HG03060 (cell line): ENCODE data around the gene KIAA0825.

Experiments used
- ATAC-seq: cut with Tn5 transposase; IDR thresholded peaks from one replicate; pipeline ENCODE4 v1.9.1; 2021; ENCODE audit warnings: low read depth, moderate number of reproducible peaks; ENCODE audit not compliant: unreplicated experiment

Gene KIAA0825

DNA sequence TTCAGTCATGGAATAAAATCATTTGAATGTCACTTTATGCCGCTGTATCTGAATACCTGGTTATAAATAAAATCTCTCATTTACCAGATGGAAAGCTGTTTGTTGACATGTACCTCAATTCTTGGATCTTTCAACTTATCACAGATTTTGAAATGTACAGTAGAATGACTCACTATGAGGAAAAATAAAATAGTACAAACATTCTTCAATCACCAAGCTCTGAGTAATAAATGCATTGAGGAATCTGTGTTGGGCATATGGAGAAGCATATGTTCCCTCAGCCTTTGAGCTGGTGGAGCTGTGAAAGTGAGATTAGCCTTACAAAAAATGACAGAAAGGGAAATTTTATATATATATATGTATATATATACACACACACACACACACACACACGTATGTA, 175.4 kb downstream of the KIAA0825 start:
- ATAC-seq = no peak

DNA sequence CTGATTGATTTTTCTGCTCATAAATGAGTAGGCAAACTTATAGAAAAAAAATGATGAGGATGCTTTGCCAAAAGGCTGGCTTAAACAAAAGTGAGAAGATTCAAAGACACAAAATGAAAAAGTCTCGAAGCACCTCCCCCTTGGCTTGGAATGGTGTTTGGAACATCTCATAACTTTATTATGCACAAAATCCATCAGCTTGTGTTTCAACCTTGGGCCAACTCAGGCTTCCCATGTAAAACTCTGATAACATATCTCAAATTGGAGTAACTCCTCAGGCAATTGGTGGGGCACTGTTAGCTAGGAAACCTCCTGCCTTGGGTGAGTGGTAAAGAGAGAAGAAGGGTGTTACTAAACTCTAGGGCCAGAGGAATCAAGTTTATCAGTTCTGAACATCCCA, 176.3 kb downstream of the KIAA0825 start:
- ATAC-seq = no peak

DNA sequence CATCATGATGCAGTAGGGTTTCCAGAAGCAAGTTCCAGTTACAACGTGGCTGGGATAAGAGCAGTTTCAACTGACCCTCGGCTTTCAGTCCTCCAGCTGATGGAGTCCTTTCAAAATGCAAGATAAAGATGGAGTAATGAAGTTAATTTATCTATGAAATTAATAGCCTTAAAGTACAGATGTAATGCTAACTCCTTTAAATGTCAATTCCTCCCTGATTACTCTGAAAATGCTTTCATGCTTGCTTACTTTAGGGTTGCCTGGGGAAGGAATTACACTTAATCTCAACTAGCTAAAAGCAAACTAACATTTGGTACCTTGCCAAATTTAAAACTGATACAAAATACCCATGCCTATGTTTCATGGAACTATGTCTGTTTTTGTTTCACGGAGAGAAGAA, 178.4 kb downstream of the KIAA0825 start:
- ATAC-seq = no peak

DNA sequence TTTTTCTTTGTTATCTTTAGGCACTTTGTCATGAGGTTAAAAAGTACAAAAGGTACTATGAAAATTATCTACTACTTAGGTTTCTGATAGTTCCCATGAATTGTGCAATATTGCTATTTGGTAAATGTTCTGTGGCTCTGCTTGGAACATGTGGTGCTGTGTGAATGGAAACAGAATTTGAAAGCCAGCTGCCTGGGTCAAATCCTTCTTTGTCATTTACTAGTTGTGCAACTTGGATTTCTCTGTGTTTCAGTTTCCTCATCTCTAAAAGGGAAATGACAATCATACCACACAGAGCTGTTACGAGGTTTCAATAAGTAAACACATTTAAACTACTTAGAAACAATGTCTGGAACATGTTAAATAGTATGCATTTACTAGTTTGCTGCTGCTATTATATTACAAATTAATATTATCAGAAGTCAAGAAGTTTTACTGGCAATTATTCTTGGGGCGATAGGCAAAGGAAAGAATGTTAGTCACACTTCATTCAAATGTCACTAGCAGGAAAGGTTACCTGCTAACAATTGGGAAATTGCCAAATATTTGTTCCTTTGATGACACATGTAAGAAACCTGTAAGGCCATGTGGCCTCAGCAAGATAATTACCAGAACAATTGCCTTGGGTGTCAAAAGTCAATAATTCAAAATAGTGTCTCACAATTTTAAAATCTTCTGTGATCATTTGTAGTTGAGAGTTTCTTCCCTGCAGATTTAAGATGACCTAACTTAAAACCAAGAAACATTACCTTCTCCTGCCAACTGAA, 184.8 kb downstream of the KIAA0825 start:
- no peak for ATAC-seq

DNA sequence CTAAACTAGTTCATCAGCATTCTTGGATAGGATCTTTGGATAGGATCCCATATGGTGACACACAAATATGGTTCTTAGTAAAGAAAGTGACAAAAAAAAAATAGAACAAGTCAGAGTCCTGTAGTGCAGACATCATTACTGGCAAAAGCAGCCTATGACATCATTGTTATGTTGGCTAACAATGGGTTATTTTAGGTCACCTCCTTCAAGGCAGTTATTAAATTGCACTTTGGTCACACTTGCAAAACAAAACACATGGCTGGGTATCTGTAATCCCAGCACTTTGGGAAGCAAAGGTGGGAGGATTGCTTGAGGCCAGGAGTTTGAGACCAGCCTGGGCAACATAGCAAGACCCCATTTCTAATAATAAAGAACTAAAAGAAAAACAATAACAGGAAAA, 185.9 kb downstream of the KIAA0825 start:
- no peak for ATAC-seq

DNA sequence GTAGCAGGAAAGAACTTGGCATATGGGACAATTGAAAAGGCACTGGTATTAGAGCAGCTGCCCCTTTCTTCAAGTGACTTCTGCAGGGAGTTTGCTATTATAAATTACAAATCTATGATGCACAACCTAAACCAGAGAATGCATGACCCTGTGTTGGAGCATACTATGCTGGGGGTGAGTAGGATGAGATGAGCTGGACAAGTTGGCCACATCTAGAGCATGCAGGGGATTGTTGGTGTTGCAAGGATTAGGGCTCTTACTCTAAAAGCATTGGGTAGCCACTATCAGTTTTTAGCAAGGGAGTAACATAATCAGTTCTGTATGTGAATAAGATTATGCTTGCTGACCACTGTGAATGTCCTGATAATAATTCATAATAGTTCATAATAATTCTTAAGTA, 186.7 kb downstream of the KIAA0825 start:
- ATAC-seq = no peak

DNA sequence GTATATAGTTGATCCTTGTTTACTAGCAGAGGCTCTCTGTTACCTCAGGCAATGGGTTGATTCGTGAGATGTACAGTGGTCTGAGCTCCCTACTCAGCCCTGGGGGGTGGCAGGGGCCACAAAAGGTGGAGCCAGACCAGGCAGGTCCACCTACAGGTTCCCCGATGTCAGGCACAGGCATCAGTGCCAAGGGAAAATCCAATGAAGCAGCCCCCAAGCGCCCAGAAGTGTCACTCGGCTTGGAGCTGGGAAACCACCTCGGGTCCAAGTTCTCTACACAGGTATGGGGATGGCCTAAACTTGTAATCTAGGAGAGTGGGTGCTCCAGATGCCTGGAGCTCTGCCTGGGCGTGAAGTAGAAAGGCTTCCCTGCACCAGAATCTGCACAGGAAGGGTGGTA, 188.8 kb downstream of the KIAA0825 start:
- no peak for ATAC-seq

DNA sequence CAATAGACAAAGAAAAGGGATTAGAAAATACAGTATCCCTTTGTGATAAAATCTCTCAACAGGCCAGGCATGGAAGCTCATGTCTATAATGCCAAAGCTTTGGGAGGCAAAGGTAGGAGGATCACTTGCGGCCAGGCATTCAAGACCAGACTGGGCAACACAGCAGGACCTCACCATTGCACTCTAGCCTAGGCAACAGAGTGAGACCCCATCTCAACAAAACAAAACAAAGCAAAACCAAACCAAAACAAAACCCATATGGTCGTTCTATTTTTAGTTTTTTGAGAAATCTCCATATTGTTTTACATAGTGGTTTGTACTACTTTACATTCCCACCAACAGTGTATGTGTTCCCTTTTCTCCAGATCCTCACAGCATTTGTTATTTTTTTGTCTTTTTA, 193.0 kb downstream of the KIAA0825 start:
- ATAC-seq = no peak

DNA sequence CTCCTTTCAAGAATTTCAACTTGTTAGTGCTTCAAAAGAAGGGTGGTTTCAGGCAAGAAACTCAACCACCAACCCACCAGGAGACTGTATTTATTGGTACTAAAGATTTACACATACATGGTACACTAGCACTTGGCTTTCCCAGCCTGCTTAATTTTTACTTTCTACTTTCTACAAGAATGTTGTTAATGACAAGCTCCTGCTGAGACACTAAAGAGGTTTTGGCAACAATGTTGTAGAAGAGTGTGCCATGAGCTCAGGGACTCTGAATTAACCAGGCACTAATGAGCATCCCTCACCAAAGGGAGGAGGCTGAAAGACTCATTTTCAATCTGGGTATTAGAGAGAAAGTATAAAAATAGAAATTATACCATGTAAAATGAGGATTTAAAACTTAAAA, 195.0 kb downstream of the KIAA0825 start:
- no peak for ATAC-seq

DNA sequence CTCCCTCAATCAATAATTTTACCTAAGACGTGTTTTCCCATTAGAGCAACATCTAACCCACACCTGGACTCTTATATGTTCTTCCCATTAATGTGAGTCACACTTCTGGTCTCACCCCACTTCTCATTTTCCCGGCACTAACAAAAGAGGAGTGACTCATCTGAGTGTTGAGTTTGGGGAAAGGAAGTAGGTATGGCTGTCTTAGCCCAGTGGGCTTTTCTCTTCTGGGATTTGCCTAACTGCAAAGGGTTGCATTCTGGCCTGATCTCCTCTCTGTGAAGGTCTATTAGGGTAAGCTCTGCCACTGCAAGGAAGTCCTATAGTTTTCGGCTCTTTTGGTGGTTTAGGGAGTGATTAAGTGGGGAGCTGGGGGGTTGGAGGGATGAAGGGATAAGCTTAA, 195.6 kb downstream of the KIAA0825 start:
- ATAC-seq = no peak

DNA sequence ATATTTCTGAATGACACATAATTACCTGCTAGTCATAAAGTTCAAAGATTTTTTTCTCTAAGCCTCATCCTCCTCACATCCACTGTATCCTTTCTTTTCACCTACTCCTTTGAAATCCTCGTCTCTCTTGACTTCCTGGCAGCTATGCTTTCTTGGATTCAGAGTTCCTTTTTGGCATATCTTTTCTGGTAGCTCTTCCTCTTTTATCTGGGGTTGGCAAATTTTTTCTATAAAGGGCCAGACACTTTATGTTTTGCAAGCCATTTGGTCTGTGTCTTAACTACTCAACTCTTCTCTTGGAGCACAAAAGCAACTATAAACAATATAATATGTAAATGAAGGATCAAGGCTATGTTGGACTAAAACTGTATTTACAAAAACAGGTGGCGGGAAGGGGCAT, 197.5 kb downstream of the KIAA0825 start:
- no peak for ATAC-seq

DNA sequence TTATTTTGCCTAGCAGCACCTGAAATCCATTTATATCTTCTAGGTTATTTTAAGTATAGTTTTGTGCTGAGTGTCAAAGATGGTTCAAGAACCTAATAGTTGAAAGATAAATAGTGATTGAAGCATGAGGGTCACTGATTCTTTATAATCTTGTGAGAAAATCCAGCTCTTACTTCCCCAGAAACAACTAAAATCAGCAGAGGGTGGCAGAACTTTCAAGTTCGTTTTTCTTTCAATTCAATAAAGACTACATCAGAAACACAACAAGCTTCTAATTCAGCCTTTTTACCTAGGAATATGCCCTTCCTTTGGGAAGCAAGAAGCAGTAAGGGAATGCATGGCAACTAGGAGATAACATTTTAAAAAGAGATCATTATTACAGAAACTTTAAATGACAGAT, 202.6 kb downstream of the KIAA0825 start:
- ATAC-seq = no peak

DNA sequence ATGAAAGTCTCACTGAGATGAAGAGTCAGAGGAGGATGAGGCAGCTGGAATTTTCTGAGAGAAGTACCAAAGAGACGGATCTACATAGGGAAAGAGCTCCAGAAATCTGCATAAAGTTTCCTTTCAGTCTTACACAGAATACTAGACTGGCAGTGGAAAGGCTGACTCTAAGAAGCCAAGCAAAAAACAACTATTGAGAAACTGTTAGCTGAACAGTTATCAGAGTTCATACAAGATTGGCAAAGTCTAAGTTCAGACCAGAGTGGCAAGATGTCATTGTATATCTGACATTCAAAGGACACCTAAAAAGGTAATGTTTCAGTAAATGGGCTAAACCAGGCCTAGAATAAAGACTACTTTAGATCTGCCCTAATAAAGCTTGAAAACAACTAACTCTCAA, 209.0 kb downstream of the KIAA0825 start:
- no peak for ATAC-seq

DNA sequence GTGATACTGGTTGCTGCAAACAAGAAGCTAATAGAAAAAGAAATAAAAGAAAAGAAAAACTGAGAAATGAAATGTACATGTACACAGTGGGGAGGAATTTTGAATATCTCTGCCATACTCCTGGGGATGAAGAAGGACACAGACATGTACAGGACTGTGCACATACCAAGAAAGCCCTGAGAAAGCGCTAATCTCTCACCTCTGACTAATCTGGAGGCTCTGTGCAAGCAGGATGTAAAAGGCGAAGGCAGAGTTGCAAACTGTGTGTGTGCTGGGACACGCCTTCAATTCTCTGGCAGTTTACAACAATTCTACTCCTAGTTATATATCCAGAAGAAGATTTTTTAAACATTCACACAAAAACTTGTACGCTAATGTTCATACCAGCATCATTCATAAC, 211.4 kb downstream of the KIAA0825 start:
- no peak for ATAC-seq

DNA sequence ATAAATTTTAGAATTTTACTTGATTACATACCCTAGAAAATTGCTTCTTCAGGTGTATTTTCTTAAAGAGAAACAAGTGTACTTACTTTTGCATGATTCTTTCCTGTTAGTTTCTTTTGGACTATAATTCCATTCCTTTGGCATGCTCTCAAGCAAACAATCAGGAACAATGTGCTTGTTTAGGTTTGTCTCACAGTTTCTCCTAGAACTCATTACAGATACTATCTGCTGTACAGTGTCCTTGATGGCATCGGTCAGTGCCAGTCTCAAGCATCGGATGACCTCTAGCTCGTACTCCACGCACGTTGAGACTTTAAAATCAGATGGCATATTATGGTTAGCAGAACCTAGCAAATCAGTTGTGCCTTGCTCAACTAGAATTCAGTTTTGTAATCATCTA, 214.9 kb downstream of the KIAA0825 start:
- ATAC-seq = no peak

DNA sequence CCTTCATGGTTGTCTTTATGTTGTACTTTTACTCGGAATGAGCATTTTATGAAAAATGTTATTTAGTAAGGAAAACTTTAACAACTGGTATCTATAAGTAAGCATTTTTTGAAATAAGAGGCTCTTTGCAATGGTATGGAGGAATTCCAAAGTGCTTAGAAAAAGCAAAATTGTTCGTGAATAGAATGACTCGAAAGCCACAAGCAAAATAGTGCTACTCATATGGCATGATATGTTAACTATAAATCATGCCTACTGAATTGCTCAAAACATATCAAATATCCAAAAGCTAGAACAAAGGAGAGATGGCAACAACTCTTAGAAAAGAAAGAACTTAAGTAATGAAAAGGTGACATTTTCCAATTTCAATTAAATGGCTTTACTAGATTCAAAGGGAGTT, 216.3 kb downstream of the KIAA0825 start:
- no peak for ATAC-seq

DNA sequence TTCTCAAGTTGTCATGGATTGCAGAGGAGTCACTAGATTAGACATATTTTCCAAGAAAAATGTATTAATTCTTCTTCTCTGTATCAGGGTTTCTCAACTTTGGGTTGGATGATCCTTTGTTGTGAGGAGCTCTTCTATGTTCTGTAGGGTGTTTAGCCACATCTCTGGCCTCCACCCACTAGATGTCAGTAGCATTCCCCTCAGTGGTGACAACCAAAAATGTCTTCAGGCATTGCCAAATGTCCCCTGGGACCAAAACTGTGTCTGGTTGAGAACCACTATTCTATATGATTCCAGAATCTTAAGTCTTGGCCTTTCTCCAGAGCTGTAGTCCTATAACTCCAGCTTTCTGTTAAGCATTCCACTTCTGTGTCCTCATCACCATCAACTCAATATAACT, 220.9 kb downstream of the KIAA0825 start:
- no peak for ATAC-seq

DNA sequence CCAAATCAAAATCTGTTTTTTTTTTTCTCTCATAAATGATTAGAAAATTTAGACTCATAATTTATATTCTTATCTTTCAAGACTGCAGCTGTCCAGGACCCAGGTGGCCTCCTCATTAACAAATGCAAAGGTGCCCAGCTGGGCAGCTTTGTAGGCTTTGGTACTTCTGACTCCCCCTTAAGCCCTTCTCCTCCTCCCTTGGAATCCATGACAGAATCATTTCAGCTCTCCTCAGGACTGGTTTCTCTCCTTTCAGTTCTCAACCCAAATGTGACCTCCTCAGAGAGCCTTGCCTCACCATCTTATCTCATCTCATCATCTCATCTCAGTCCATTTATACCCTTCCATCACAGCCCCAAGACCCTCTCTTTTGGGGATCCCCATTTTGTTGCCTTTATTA, 221.7 kb downstream of the KIAA0825 start:
- no peak for ATAC-seq

DNA sequence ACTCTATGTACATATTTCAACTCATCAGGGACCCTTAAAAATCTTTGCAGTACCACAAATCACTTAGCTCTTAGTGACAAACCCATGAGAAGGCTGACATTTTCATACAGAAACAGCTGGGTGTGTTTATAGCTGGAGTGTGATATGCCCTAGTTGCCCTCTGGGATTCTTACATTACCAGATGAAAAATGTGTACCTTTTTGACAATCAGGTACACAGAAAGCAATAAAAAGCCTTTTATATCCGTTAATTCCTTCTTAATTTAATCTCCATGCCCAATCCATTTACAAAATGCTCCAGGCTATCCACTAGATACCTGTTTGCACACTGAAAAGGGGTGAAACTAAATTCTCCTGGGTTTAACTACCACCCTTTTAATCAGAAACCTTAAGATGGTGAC, 222.9 kb downstream of the KIAA0825 start:
- no peak for ATAC-seq

DNA sequence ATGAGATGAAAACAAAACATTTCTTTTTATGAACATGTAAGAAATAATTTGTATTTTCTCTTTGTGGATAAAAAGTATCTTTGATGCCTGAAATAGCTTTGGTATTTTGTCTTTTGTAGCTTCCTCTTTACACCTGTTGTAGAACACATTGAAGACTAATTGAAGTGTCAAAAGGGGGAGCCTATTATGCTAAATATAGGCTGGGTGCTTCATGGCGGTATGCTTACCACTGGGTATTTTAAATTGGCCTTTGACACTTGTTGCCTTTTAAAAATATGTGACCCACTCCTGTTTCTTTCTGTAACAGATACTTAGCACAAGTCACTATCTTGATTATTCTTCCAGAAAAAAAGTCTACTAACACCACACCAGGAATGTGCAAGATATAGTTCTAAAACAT, 226.4 kb downstream of the KIAA0825 start:
- ATAC-seq = no peak

DNA sequence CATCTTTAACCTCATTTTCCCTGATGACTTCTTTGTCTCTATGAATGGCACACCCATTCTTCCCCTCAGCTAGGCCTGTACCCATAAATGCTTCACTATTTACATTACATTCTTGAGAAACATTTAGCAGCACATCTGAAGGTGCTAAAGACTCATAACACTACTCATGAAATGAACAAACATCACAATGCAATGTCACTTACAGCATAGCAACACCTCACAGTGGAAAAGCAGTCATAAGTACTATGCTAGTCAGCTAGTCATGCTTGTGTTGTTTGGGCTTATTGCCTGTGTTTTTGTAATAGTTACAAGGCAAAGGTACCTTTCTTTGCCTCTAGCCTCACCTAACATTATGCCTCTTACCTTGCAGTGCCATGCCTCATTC, 228.9 kb downstream of the KIAA0825 start:
- no peak for ATAC-seq

DNA sequence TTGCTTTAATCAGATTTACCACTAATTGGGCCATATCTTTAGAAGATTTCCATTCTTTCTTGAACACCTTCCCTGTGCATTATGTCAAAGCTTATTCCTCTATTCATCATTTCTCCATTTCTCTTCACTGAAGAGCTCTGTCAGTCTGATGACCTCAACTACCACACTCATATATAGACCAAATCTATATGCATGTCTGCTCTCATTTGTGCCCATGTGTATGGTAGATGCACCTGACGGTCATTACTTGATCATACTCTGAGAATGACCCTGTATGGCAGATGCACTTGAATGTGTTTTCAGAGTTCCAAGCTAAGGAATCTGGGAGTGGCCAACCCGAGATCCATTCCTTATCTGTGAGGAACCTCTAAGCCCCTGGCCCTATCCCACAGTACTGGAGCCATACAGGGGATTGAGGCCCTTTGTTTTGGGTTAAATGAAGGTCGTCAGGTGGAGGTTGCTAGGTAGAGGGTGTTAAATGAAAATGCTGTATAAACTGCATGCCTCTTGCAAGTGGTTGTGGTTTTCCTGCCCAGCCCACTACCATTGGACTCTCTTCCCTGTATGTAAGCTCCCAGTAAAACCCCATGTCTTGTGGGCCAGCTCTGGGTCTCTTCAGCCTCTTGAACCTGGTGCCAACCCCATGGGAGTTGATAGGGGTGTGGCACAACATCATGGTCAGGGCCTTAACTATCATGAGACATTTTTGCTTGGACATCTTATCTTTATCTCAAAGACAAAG, 229.5 kb downstream of the KIAA0825 start:
- no peak for ATAC-seq
